GM12891 (cell line): ENCODE results near the gene PSMD11.
A peak's percentile ranks its signal among the peaks of the same experiment; 100 is the strongest.
"Not testable (repeated sequence)": the region's sequence is repeated elsewhere in the genome, so short reads cannot be mapped to it uniquely, and the experiment has no call there.

ENCODE experiments used
- DNase-seq: peaks from one replicate; pipeline ENCODE4 v3.0.0; 2011; ENCODE audit warnings: low spot score; ENCODE audit not compliant: insufficient read length
- FAIRE-seq: peaks from 2 replicates; lab custom pipeline; 2011; peaks lifted over from hg19 to GRCh38; lab: Jason Lieb, UNC
- PAX5 ChIP-seq: IDR thresholded peaks from 2 replicates; pipeline ENCODE4 v1.6.1; 2011; ENCODE audit warnings: low read length, moderate library complexity, mild to moderate bottlenecking; ENCODE audit not compliant: insufficient read depth, severe bottlenecking
- POLR2A ChIP-seq: IDR thresholded peaks from 2 replicates; pipeline ENCODE4 v1.6.1; 2011; ENCODE audit warnings: low read depth, low read length, control low read depth
- POLR2AphosphoS5 ChIP-seq: IDR thresholded peaks from 2 replicates; pipeline ENCODE4 v1.6.1; 2011; ENCODE audit warnings: low read depth, low read length, control low read depth
- POU2F2 ChIP-seq: IDR thresholded peaks from 2 replicates; pipeline ENCODE4 v1.6.1; 2011; ENCODE audit warnings: low read depth, mild to moderate bottlenecking, control low read depth, low read length, moderate library complexity
- SPI1 ChIP-seq: IDR thresholded peaks from 2 replicates; pipeline ENCODE4 v1.6.1; 2011; ENCODE audit warnings: low read depth, low read length, control low read depth
- TAF1 ChIP-seq: IDR thresholded peaks from 2 replicates; pipeline ENCODE4 v1.6.1; 2011; ENCODE audit warnings: low read depth, low read length, control low read depth

Gene PSMD11

DNA sequence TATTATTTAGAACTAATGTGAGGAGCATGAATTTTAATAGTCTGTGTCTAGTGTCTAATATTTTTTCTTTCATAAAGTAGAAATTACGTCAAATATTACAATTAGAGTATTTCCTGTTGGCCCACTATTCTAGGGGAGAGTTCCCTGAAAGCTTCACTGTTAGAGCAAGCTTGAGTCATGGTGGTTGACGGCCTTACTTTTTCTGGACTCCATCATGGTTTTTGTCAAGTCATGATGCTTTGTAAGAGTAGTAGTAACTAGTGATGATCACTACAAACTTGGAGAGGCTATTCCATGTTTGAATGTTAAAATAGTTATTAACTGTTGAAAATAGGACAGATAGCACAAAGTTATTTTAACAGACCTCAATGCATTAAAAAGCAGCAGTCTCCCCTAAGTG, 1.7 kb downstream of the PSMD11 start:
- no peak for DNase-seq
- TF ChIP-seq TAF1, result no peak
- FAIRE-seq, result no peak

DNA sequence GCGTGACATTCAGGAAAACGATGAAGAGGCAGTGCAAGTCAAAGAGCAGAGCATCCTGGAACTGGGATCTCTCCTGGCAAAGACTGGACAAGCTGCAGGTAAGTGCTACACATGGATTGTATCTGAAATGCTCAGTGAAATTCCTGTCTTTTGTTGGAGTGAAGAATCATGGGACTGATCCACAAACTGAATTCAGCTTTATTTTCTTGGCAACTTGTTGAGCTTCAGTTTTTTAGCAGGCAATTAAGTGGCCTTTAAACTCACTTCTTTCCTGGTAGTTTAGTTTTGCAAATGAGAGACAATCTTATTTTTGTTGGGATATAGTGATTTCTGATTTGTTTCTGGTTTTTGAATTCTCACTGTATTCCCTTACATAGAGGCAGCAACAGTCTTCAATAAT, 2.6 kb downstream of the PSMD11 start:
- no peak for TF ChIP-seq SPI1
- TF ChIP-seq TAF1, result no peak
- TF ChIP-seq POLR2AphosphoS5, result no peak
- no peak for TF ChIP-seq POU2F2
- no peak for TF ChIP-seq PAX5
- no peak for TF ChIP-seq POLR2A
- no peak for FAIRE-seq

DNA sequence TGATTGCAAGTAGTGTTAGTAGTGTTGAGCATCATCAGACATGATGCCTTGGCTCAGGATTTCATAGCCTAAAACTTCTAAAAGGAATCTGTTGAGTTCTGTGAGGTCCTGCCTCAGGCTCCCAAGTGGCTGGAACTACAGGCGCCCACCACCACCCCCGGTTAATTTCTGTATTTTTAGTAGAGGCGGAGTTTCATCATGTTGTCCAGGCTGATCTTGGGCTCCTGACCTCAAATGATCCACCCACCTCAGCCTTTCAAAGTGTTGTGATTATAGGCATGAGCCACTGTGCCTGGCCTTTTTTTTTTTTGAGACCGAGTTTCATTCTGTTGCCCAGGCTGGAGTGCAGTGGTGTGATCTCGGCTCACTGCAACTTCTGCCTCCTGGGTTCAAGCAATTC, 5.7 kb downstream of the PSMD11 start:
- FAIRE-seq, result no peak
- no peak for DNase-seq
- TF ChIP-seq SPI1 (no peak), POLR2AphosphoS5 (no peak), POLR2A (no peak), PAX5 (no peak), POU2F2 (no peak), TAF1 (no peak)

More for the DNA sequence above, 2.6 kb downstream of the PSMD11 start:
- DNase-seq, result no peak

DNA sequence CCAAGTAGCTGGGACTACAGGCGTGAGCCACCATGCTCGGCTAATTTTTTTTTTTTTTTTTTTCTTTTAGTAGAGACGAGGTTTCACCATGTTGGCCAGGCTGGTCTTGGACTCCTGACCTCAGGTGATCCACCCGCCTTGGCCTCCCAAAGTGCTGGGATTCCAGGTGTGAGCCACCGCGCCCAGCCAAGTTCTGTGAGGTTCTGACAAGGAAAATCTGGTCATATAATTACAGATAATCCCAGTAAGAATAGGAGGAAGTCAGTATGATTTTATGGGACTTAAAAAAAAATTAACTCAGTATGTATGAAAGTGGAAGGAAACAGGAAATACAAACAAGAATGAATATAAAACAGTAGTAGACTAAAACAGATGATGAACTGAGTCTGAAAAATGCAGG, 6.1 kb downstream of the PSMD11 start:
- not testable (repeated sequence) for FAIRE-seq, DNase-seq

DNA sequence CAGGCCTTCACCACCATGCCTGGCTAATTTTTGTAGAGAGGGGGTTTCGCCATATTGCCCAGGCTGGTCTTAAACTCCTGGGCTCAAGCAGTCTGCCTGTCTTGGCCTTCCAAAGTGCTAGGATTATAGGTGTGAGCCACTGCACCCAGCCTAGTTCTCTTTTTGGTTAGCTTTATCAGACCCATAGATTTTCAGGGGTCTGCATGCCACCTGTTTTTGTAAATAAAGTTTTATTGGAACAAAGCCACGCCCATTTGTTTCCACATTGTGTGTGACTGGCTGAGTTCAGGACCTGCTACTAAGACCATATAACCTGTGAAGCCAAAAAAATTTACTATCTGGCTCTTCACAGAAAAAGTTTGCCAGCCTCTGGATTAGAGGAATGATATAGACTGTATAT, 7.6 kb downstream of the PSMD11 start:
- TF ChIP-seq TAF1 (no peak), POU2F2 (no peak), SPI1 (no peak), PAX5 (no peak)
- no peak for DNase-seq
- FAIRE-seq, result peak; percentile 16

DNA sequence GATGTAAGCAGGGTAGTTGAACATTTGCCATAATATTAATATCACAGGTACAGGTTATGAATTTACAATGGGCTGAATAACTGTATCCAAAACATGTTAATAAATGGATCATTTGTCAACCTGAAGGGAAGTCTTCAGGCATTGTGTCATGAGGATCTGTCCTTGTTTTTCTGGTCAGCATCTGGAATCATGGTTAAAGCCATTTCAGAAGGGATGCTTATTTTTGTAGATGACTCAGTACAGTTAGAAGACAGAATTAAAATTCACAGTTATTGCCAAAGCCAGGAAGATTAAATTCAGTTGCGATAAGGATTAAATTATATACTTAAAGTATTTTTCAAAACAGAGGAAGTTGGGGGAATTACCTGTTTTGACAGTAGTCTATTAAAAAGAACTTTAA, 8.0 kb downstream of the PSMD11 start:
- FAIRE-seq, result peak; percentile 55
- no peak for TF ChIP-seq SPI1
- TF ChIP-seq PAX5, result no peak
- no peak for TF ChIP-seq POLR2AphosphoS5
- TF ChIP-seq POLR2A, result no peak
- TF ChIP-seq TAF1, result no peak
- no peak for TF ChIP-seq POU2F2

DNA sequence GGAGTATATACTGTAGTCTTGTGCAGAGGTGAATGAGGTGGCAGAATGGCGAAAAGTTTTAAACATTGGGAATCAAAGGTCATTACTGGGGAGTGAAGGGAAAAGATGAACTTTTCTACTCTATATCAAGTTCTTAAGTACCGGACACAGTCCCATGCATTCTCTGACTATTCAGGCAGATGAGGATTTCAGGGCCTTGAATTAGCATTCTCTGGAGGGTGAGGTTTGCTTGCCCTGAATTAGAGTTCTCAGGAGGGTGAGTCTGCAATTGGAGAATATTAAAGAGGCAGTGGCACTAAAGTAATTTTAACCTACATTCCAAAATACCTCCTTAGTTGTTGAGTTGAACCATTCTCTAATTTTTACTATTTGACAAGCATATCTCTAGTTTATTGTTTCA, 9.1 kb downstream of the PSMD11 start:
- DNase-seq, result no peak
- no peak for FAIRE-seq
- TF ChIP-seq POU2F2 (no peak), SPI1 (no peak)

More for the DNA sequence above, 8.0 kb downstream of the PSMD11 start:
- no peak for DNase-seq

DNA sequence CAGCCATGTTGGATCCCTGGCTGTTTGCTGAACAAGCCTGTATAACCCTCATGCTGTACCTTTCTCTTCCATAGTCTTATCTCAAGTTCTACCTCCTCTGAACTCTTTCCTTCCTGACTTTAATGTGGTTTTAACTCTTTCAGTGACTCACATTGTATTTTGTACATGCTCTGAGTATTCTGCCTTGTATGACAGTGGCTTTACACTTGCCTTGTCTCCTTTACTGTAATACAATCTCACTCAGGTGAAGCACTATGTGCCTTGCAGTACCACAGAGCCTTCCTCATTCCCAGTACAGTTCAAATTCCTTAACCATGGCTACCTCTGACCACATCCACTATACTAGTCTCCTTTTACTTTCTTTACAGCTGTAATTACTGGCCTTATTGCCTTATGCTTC, 14.1 kb downstream of the PSMD11 start:
- no peak for FAIRE-seq
- DNase-seq, result no peak
- TF ChIP-seq POU2F2 (no peak), PAX5 (no peak), POLR2AphosphoS5 (no peak), SPI1 (no peak), TAF1 (no peak), POLR2A (no peak)

DNA sequence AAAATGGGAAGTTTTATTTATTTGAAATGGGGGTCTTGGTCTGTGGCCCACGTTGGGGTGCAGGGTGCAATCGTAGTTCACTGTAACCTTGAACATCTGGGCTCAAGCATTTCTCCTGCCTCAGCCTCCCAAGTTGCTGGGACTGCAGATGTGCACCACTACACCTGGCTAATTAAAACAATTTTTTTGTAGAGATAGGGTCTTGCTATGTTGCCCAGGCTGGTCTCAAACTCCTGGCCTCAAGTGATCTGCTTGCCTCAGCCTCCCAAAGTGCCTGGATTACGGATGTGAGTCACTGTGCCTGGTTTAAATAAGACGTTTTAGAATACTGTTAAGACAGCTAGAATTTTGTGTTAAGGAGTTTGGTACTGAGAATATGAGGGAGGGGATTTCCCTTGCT, 15.7 kb downstream of the PSMD11 start:
- TF ChIP-seq PAX5, result no peak
- TF ChIP-seq POLR2A, result no peak
- TF ChIP-seq POLR2AphosphoS5, result no peak
- no peak for TF ChIP-seq TAF1
- no peak for TF ChIP-seq POU2F2
- no peak for TF ChIP-seq SPI1
- no peak for FAIRE-seq
- DNase-seq, result no peak

DNA sequence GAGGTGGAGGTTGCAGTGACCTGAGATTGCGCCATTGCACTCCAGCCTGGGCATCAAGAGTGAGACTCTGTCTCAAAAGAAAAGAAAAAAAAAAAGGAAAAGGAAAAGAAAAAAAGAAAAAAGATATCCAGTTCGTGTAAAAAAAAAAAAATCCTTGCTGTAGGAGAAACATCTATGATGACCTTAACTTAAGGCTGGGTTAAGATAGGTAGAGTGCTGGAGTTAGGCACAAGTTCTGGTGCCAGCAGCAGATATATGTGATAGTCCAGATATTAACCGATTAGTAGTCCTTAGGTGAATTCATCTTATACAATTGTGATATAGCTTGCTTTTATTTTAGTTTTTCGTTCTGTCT, 17.2 kb downstream of the PSMD11 start:
- DNase-seq (no peak), FAIRE-seq (no peak)
- TF ChIP-seq POU2F2, result no peak
- TF ChIP-seq TAF1, result no peak

DNA sequence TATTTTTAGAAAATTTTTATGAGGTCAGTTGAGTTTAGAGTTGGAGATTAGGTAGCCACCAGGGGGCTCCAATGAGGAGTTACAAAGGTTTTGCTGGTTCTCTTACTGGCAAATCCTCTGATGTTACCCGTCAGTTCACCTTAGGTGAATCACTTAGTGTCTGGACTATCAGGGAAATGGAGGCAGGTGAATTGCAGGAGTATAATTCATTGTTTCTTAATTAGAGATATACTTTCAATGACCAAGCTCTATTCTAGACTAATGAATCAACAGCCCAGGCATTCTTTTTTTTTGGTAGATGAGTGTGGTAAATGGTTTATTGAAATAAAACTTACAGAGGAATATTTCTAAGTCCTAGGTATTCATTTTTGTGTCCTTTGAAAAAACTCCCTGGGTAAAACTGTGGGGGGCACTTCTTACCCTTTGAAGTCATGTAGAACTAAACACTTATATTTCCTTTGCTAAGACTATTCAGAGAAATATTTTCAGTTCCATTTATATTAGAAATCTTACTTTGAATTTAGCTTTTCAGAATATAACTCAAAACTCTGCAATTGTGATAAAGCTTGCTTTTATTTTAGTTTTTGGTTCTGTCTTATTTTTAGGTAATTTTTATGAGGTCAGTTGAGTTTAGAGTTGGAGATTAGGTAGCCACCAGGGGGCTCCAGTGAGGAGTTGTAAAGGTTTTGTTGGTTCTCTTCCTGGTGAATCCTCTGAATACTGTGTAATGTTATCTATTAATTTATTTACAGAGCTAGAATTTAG, 17.7 kb downstream of the PSMD11 start:
- no peak for TF ChIP-seq PAX5
- no peak for TF ChIP-seq POLR2A
- no peak for TF ChIP-seq POU2F2
- TF ChIP-seq POLR2AphosphoS5, result no peak
- TF ChIP-seq TAF1, result no peak
- TF ChIP-seq SPI1, result no peak
- peak; percentile 66 for FAIRE-seq
- DNase-seq, result no peak
